Mesothelial cell of epicardium (in vitro differentiated cells): ENCODE measurements around the gene KRTAP15-1. TPM values are rescaled to one million over a fixed set of nuclear protein-coding genes. Genes with fewer than 3 reads are reported as not detected.
A peak's percentile ranks its signal among the peaks of the same experiment; 100 is the strongest.

Experiments
- DNase-seq, 2 experiments: peaks; one replicate each; pipeline ENCODE4 v3.0.0; 2021; ENCODE audit warnings: low spot score in 2 of 2; ENCODE audit not compliant: unreplicated experiment in 2 of 2
- H3K27ac Mint-ChIP-seq: 2 replicates; pipeline ENCODE4 v1.8.0; 2021; ENCODE audit warnings: mixed read lengths
- H3K27me3 Mint-ChIP-seq: 2 replicates; pipeline ENCODE4 v1.8.0; 2021; ENCODE audit warnings: low read depth, mixed read lengths
- H3K36me3 Mint-ChIP-seq: 2 replicates; pipeline ENCODE4 v1.8.0; 2021; ENCODE audit warnings: mixed read lengths
- H3K4me1 Mint-ChIP-seq: 2 replicates; pipeline ENCODE4 v1.8.0; 2021; ENCODE audit warnings: mixed read lengths
- H3K4me3 Mint-ChIP-seq: 2 replicates; pipeline ENCODE4 v1.8.0; 2021; ENCODE audit warnings: mild to moderate bottlenecking, moderate library complexity, mixed read lengths
- H3K9me3 Mint-ChIP-seq: 2 replicates; pipeline ENCODE4 v1.8.0; 2021; ENCODE audit warnings: mixed read lengths
- total RNA-seq: library from RNA; stranded (reverse); gene quantifications from 3 replicates; pipeline ENCODE4 v1.2.1, GENCODE V29; 2021
- TF ChIP-seq, protein P1 (sequence below): fragments of 200-600 bp; sonication (generic); IDR thresholded peaks from one replicate; pipeline ENCODE4 v1.5.0; 2021; ENCODE audit warnings: antibody characterized with exemption; ENCODE audit not compliant: unreplicated experiment

KRTAP15-1 gene, protein sequence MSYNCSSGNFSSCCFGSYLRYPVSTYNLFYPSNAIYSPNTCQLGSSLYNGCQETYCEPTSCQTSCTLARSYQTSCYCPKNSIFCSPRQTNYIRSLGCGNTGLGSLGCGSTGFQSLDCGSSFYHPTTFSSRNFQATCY
- total RNA-seq, result not detected in 3 replicates

DNA sequence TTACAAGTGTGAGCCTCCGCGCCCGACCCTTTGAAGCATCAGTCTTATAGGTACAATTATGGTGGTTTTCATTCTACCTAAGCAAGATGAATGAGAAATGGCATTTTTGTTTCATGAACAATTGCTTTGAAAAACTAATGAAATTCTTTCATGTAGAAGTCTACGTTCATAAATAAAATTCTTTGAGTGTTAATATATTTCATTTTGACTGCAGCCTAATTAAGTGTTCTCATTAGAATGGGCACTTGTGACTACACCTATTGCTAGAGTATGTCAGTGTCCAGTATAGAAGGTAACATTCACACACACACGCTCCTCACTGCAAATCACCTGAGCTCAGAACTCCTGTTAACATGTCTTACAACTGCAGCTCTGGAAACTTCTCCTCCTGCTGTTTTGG lies at the start of gene KRTAP15-1:
TSS of gene KRTAP15-1 (plus strand) at position 301 of the 400 bp plus-strand sequence. CDS start at position 354, 53 bp downstream.
- Mint-ChIP-seq H3K27me3 (peaks cover 6% of the 10 kb centered on the region), H3K9me3 (no peaks in the 10 kb centered on the region), H3K4me3 (no peak within 1 kb of the TSS), H3K36me3 (no peaks in the 10 kb centered on the region), H3K27ac (no peak within 1 kb of the TSS), H3K4me1 (peaks cover 22% of the 10 kb centered on the region)
- no peak for DNase-seq
- TF ChIP-seq, protein P1, sequence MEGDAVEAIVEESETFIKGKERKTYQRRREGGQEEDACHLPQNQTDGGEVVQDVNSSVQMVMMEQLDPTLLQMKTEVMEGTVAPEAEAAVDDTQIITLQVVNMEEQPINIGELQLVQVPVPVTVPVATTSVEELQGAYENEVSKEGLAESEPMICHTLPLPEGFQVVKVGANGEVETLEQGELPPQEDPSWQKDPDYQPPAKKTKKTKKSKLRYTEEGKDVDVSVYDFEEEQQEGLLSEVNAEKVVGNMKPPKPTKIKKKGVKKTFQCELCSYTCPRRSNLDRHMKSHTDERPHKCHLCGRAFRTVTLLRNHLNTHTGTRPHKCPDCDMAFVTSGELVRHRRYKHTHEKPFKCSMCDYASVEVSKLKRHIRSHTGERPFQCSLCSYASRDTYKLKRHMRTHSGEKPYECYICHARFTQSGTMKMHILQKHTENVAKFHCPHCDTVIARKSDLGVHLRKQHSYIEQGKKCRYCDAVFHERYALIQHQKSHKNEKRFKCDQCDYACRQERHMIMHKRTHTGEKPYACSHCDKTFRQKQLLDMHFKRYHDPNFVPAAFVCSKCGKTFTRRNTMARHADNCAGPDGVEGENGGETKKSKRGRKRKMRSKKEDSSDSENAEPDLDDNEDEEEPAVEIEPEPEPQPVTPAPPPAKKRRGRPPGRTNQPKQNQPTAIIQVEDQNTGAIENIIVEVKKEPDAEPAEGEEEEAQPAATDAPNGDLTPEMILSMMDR, result no peak

DNA sequence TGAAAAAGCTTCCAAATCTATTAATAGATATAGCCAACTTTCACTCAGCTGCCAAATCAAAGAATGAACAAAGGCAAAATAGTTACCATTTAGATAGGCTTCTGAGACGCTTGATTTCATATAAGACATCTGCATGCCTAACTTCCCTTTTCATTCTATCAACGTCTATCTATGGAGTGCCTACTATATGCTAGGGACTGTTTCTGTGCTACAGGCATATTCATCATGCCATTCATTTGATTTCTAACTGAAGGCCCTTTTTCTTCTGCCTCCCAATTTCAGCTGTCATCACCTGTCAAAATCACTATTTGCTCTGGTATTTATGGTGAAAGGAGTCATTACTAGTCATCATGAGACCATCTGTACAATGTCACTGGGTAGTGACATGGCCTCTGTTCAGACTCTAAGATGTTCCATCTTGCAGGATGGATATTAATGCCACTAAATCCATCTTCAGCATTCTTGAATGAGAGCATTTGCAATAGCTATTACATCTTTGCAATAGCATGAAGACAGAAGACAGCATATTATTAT lies 48.5 kb upstream of the KRTAP15-1 start:
- no peak for DNase-seq
- Mint-ChIP-seq H3K27ac (no peak overlapping the region), H3K4me1 (peaks cover 4% of the 10 kb centered on the region), H3K36me3 (no peaks in the 10 kb centered on the region), H3K27me3 (peaks cover 4% of the 10 kb centered on the region), H3K9me3 (peaks cover 16% of the 10 kb centered on the region), H3K4me3 (no peak overlapping the region)
- TF ChIP-seq, protein P1, result no peak

DNA sequence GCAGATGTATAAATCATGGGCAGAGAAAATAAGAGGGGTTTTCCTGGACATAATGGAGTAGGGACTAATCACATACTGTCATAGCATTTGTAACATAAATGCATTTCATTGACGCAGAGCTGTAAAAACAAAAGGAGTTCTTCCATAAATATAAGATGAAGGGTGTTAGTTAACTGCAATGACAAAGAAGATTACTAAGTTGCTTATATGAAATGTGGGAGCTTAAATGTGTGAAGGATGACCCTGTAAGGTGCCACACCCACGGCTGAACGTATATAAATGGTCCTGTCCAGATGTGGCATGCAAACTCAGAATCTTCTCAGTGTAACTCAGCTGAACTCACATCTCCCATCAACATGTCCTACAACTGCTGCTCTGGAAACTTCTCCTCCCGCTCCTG lies 44.3 kb upstream of the KRTAP15-1 start, which contains the start of gene KRTAP13-1:
TSS of gene KRTAP13-1 (plus strand) at position 301 of the 400 bp plus-strand sequence. CDS start at position 357, 56 bp downstream.
- H3K27ac Mint-ChIP-seq, result no peak within 1 kb of the TSS
- DNase-seq, result no peak
- peaks cover 15% of the 10 kb centered on the region for H3K27me3 Mint-ChIP-seq
- peaks cover 5% of the 10 kb centered on the region for H3K9me3 Mint-ChIP-seq
- H3K4me3 Mint-ChIP-seq, result no peak within 1 kb of the TSS
- H3K36me3 Mint-ChIP-seq, result no peaks in the 10 kb centered on the region
- H3K4me1 Mint-ChIP-seq, result peaks cover 4% of the 10 kb centered on the region
- TF ChIP-seq, protein P1, result no peak

DNA sequence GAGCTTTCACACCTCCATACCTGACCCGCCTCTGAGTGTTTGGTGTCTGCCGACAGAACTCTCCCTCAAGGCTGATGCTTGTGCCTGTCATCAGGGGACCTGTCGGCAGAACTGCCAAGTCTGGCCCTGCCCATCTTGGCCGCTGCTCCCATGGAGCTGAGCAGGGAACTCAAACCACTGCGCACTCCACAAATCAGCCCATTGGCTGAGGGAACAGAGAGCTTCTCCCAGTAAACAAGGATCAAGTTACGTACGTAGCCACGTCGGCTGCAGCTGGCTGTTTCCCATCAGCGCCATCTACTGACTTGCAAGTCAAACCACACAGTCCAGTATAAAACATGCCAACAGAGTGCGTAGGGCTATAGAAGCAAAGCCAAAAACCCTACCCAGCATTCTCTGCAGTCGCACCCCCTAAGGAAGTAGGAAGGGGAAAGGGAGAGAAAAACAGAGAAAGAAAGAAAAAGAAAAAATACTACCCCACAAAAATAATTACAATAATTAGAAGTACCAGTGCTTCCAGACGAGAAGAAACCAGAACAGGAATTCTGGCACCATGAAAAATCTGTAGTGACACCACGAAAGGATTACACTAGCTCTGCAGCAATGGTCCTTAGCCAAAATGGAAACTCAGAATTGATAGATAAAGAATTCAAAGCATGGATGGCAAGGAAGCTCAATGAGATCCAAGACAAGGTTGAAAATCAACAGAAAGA lies 31.1 kb upstream of the KRTAP15-1 start:
- TF ChIP-seq, protein P1, result no peak
- Mint-ChIP-seq H3K4me3 (peak overlapping the region; percentile 60), H3K9me3 (peaks cover 17% of the 10 kb centered on the region)

DNA sequence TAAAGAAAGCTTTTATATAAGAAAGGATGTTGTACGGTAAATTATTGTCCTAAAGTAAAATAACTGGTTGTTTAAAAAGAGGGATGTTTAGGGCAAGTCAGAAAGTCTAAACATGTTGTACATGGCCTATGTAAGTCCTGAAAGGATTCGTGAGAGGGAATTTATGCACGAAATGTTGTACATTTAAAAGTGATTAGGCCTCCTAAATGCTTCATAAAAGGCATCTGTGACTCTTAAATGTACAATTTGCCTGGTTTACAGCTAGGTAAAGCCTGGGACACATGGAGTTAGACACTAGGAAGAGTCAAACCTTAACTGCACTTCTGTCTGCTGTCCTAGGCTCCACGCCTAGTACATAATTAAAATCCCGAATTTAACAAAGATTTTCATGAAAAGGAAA lies 24.1 kb upstream of the KRTAP15-1 start:
- Mint-ChIP-seq H3K27ac (no peak overlapping the region), H3K36me3 (no peaks in the 10 kb centered on the region), H3K4me3 (no peak overlapping the region), H3K4me1 (no peaks in the 10 kb centered on the region), H3K9me3 (peaks cover 32% of the 10 kb centered on the region), H3K27me3 (peaks cover 7% of the 10 kb centered on the region)
- no peak for DNase-seq
- TF ChIP-seq, protein P1, result no peak

More for the DNA sequence above, 31.1 kb upstream of the KRTAP15-1 start:
- Mint-ChIP-seq H3K36me3 (no peaks in the 10 kb centered on the region), H3K4me1 (no peaks in the 10 kb centered on the region), H3K27ac (no peak overlapping the region), H3K27me3 (peaks cover 12% of the 10 kb centered on the region)
- DNase-seq, result peak in 1 of 2 experiments; percentile 42
